Stimulated activated CD8-positive, alpha-beta memory T cell treated with anti-CD3 and anti-CD28 coated beads, Interleukin-4, amount 100 ng/mL, for 24 hours (primary cell): ENCODE data around the gene POLDIP3.
"Not testable (repeated sequence)": the region's sequence is repeated elsewhere in the genome, so short reads cannot be mapped to it uniquely, and the experiment has no call there.

Experiments
- DNase-seq: peaks from one replicate; pipeline ENCODE4 v3.0.0-alpha.2; 2020; ENCODE audit warnings: low read depth

The POLDIP3 gene

DNA sequence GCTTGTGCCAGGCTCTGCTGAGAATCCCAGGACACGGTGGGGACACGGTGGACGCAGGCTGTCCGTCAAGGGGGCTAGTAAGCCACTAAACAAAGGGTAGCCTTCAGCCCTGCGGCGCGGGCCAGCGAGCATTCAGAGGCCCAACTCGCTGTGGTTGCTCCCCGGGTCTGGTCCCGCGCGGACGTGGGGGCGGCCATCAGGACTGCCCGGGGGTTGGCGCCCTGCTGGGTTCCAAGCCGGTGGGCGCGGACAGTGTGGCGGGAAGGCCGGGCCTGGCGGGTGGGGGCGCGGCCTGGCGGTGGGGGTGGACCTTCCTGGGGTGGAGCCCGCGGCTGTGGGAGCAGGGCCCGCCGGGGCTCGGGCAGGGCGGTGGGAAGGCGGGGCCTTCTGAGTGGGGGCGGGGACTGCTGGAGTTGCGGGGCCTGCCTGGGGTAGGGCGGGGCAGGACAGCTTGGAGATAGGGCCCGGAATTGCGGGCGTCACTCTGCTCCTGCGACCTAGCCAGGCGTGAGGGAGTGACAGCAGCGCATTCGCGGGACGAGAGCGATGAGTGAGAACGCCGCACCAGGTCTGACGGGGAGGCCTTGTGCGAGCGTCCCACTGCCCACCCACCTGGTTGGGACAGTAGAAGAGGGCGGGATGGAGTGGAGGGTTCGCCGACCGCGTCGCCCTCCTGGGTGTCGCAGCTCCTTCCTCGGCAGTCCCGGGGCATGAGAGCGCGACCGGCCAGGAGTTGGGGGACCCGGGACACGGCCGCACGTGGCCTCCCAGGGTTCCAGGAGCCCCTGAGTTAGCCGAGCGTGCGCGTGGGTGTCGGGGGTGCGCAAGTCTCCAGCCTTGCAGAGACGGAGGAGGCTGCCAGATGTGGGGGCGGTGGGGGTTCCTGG lies 61.0 kb downstream of the POLDIP3 start, which contains the start of gene SERHL2:
Gene SERHL2, plus strand, starts transcription at position 482 of the 887 bp plus-strand sequence. Its CDS starts 65 bp downstream, at position 547.
- DNase-seq = peak; percentile 79

DNA sequence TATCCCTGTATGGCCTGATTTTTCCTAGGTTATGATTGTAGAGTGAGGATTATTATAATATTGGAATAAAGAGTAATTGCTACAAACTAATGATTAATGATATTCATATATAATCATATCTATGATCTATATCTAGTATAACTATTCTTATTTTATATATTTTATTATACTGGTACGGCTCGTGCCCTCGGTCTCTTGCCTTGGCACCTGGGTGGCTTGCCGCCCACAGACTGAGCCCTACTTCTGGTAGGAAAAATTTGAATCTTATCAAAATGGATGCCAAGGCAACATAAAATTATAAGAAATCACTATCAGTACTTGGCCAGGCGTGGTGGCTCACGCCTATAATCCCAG lies 62.4 kb downstream of the POLDIP3 start:
- DNase-seq = not testable (repeated sequence)

DNA sequence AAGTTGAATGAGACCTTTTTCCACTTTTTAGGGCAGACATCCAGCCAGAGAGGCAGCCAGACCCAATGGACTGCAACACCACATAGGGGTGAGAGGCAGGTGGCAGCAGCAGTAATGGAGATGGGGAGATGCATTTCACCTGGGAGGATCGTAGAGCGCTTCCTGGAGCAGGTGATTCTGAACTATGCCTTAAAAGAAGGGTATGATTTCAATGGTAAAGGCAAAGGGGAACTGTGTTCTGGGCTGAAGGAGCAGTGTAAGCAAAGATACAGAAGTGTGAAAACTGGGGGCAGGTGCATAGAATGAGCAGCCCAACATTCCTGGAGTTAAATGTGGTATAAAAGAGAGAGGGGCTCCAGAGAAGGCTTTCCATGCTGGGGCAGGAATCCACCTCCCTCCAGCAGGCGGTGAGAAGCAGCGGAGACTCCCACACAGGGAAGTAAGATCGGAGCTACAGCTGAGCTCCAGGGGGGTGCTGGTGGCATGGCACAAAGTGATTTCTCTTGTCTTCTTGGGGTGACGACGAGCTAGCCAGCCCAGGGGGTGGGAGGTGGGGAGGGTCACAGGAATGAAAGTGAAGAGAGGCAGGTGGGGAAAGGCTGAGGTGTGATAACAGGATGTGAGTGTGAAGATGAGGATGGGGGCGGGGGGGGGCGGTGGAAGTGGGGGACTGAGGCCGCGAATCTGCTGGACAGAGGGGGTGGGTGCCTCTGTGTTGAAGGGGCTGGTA lies 65.2 kb downstream of the POLDIP3 start:
- no peak for DNase-seq

DNA sequence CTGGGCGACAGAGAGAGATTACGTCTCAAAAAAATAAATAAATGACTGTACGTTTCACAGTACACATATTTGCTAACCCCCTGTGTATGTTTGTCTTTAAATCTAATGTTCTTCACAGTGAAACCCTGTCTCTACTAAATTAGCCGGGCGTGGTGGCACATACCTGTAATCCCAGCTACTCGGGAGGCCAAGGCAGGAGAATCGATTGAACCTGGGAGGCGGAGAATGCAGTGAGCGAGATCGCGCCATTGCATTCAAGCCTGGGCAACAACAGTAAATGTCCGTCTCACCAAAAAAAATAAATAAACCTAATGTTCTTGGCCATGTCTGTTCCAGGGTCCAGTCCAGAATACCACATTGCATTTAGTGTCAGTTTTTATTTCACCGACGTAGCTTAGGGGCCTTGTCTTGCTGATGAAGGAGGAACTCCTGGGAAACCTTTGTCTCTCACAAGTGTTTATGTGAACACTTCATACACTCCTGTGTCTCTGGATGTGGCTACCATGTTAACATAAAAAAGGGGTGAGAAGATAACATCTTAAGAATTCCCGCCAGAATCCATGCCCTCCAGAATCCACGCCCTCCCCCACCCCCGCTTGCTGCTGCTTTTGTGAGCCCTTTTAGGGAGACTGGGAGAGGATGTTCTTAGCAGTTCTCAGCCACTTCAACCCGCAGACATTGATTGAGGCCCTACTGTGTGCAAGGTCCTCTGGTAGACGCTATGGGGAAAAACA lies 65.9 kb downstream of the POLDIP3 start:
- no peak for DNase-seq

DNA sequence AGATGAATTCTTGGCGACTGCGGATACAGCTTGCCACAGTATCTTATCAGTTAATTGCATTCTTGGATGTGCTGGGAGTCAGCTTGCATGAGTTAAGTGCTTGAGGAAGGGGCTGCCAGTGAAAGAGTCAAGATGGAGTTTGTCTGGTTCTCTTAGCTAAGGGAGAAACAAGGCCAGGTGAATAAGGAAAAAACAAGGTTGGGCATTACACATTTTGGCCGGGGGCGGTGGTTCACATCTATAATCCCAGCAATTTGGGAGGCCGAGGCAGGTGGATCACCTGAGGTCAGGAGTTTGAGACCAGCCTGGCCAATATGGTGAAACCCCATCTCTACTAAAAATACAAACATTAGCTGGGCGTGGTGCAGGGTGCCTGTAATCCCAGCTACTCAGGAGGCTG lies 66.6 kb downstream of the POLDIP3 start:
- not testable (repeated sequence) for DNase-seq

DNA sequence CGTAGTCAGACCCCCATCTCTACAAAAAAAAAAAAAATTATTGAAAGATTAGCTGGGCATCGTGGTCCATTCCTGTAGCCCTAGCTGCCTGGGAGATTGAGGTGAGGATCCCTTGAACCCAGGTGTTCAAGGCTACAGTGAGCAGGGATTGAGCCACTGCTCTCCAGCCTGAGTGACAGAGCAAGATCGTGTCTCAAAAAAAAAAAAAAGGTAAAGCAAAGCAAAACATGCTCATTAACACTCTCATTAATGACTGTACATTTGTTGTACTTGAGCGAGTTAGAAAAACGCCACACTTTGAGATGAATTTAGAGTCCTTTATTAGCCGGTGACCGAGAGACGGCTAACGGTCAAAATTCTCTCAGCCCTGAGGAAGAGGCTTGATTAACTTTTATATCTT lies 67.1 kb downstream of the POLDIP3 start:
- DNase-seq = no peak

DNA sequence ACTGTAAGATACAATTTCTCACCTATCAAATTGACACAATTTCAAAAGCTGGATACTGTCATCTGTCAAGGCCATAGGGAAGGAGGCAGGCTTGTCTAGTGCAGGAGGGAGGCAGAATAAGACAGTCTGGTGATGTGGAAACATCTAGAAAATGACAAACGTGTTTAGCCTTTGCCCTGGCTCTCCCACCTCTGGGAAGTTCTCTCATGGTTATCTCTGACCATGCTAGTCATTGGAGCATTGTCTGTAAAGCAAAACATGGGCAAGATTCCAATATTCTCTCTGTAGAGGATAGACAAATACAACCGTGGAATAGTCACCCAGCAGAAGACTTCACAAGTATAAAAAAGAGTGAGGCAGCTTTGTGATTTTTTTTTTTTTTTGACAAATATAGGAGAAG lies 70.0 kb downstream of the POLDIP3 start:
- DNase-seq = no peak

DNA sequence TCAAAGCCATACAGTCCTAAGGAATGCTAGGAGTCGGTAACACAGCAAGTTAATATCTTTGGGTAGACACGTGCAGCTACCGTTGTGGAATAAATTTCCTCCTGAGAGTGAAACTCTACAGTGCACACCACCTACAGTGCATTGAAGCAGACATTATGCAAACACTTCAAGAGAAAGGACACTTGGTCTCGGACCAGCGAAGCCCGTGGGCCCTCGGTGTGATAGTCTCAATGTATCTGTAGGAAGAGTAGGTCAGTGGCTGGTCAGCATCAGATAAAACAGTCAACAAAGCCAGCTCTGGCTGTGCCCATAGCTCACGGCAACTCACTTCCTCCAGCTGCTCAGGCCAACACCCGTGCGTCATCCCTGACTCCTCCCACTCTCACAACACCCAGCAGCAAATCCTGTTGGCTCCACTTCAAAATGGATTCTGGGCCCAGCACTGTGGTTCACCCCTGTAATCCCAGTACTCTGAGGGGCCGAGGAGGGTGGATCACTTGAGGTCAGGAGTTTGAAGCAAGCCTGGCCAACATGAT lies 75.4 kb downstream of the POLDIP3 start:
- DNase-seq = not testable (repeated sequence)

DNA sequence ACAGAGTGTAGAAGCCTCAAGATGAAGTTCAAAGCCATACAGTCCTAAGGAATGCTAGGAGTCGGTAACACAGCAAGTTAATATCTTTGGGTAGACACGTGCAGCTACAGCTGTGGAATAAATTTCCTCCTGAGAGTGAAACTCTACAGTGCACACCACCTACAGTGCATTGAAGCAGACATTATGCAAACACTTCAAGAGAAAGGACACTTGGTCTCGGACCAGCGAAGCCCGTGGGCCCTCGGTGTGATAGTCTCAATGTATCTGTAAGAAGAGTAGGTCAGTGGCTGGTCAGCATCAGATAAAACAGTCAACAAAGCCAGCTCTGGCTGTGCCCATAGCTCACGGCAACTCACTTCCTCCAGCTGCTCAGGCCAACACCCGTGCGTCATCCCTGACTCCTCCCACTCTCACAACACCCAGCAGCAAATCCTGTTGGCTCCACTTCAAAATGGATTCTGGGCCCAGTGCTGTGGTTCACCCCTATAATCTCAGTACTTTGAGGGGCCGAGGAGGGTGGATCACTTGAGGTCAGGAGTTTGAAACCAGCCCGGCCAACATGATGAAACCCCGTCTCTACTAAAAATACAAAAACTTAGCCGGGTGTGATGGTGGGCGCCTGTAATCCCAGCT lies 77.4 kb downstream of the POLDIP3 start:
- not testable (repeated sequence) for DNase-seq

DNA sequence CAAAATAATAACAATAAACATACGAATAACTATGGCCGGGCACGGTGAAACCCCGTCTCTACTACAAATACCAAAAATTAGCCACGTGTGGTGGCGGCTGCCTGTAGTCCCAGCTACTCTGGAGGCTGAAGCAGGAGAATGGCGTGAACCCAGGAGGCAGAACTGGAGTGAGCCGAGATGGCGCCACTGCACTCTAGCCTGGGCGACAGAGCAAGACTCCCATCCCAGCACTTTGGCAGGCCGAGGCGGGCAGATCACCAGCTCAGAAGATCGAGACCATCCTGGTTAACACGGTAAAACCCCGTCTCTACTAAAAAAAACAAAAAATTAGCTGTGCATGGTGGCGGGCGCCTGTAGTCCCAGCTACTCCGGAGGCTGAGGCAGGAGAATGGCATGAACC lies 78.0 kb downstream of the POLDIP3 start:
- not testable (repeated sequence) for DNase-seq

DNA sequence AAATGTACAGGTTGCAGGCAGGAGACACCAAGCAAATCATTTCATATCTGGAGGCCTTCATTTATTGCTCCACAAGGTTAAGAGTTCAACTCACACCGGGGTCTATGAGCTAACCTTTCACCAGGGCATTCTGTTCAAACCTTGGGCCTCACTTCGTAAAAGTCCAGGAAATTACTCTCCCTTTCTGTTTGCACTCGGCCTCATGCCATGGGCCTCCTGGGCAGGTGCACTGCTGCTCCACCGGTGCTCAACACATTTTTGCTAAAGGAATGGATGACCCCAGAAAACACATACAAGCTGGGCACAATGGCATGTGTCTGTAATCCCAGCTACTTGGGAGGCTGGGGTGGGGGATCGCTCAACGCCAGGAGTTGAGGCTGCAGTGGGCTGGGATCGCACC lies 78.5 kb downstream of the POLDIP3 start:
- no peak for DNase-seq

DNA sequence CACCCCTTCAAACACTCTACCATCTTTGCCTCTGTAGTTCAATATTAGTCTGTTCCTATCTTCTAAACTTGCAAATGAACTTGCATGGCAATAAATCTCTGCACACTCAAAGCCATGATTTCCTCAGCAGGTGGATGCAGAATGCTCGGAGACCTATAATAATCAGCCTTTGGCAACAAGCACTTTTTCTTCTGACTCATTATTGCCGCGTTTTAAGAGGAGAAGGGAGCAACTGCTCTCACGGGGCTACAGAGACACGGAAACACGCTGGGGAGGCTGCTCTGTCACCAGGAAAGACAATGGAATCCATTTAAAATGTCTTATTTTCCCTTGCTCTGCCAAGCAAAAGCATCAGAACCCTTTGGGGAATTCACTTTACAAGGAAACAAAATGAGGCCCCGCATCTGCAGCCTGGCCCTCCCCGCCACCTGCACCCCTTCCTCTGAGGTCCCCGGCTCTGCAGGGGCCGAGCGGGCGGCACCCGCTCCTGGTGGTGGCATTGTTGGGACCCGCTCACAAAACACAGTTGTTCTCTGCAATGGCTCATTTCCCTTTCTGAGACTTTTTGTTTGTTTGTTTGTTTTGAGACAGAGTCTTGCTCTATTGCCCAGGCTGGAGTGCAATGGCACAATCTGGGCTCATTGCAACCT lies 79.5 kb downstream of the POLDIP3 start:
- DNase-seq = not testable (repeated sequence)
